HG03025 (cell line): ENCODE results near the gene COA5.

Source experiments
- ATAC-seq: cut with Tn5 transposase; IDR thresholded peaks from one replicate; pipeline ENCODE4 v1.9.1; 2021; ENCODE audit warnings: mild to moderate bottlenecking, moderate library complexity; ENCODE audit not compliant: unreplicated experiment, low FRiP score

COA5 gene

GRCh38 chr2:98573426-98573825 lies 34.9 kb downstream of the COA5 start:
- no peak for ATAC-seq

DNA sequence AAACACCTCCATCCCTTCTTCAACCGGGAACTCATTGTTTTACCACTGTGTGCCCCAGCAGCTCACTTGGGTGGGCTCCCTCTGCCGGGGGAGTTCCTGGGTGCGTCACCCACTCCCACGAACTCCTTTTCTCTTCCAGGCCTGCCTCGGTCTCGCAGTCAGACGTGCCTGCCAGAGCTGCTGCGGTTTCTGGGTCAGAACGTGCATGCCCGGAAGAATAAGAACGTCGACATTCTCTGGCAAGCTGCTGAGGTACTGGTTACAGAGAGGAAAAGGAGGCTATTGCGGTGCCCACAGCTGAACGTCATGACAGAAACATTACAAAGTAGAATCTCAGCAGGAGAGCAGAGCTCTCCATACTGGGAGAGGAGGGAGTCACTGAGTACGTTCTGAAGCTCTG lies 35.6 kb downstream of the COA5 start:
- no peak for ATAC-seq

GRCh38 chr2:98572211-98572610 lies 36.1 kb downstream of the COA5 start:
- no peak for ATAC-seq

GRCh38 chr2:98571796-98572195 lies 36.5 kb downstream of the COA5 start:
- no peak for ATAC-seq

DNA sequence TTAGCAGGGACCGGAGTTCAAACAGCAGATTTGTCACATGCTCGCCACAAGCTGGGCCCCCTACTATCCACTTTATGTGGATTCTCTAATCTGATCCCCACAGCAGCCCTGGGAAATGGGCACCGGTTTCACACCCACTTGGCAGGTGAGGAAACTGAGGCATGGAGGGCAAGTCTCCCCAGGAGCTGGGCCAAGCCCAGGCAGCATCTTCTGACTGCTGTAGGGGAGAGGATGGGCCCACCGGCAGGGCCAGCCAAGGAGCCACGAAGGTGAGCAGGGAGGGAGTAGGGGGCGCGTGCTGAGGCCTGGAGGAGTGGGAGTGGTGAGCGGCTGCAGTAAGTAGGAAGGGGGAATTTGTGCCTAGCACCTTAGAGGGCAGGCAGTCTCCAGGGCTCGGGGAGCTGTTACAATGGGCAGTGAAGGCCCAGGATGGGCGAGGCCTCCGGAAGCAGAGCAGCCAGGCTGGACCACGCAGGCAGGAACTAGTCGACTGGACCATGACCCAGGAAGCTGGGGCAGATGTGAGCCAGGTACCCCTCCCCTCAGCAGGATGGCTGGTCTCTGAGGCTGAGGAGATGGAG lies 37.1 kb downstream of the COA5 start:
- no peak for ATAC-seq

DNA sequence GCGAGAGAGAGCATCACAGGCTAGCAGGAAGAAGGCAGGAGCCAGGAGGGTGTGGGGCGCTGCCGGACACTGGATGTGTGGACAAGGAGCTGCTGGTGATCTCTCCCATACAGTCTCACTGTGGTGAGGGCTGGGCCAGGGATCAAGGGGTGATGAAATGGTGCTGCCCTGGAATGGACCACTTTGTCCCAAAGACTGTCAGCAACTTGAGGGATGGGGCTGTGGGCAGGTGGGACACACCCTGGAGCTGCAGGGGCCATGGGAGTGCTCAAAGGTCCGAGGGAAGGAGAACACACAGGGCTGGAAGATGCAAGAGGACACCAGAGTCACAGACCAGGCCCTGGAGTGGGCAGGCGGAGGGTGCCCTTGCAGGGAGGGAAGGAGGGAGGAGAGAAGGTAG lies 38.0 kb downstream of the COA5 start:
- no peak for ATAC-seq

DNA sequence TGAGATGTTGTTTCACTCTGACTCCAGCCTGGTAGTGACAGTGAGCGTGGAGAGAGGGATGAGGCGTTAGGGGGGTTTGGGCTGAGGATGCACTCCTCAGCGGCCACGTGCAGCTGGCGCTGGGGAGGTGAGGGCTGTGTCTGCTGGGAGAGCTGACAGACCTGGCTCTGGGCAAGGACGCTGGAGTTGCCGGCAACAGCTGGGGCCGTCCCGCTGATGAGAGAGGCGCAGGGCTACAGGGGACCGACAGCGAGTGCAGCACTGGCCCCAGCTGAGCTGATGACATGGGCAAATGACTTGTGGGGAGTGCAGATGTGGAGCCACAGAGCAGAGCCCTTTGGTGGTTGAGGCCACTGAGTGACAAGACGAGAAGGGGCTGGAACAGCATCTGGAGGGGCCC lies 38.4 kb downstream of the COA5 start:
- no peak for ATAC-seq

- ATAC-seq, result no peak
These were observed 39.0 kb downstream of the COA5 start for GRCh38 chr2:98569197-98569793.

DNA sequence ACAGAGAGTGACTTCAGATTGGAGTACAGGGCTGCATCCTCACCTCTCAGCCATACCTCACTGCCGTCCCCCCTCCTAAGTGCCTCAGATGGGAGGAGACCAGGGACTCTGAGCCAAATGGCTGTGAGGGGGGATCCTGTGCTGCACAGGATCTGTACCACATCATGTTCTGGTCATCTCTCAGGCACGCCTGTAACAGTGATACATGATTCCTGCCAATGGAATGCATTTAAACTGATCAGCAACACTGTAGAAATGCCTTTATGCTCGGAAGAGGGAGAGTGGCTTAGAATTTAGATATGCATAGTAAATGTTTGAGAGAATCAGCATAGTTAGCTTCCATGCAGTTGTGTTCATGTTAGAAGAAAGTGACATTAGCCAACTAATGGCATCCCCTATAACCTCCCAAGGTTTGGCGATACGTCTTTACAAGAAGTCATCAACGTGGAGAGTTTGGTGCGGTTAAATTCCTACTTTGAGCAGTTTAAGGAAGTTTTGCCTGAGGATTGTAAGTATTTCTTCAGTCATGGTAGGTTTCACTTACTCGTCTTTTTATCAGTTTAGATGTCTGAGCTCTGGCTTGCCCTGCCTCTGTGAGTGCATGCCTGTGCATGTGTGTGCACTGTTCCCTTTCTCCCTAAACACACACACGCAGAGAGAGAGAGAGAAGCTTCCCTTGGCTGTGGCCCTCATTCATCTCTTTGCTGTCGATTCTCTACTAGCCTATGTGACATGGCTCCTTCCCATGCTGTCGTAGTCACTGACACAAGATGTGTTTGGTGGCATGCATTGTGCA lies 40.0 kb downstream of the COA5 start:
- no peak for ATAC-seq

- no peak for ATAC-seq
These were observed 42.4 kb downstream of the COA5 start for GRCh38 chr2:98565941-98566340.

- no peak for ATAC-seq
These were observed 42.9 kb downstream of the COA5 start for GRCh38 chr2:98565286-98565860.

DNA sequence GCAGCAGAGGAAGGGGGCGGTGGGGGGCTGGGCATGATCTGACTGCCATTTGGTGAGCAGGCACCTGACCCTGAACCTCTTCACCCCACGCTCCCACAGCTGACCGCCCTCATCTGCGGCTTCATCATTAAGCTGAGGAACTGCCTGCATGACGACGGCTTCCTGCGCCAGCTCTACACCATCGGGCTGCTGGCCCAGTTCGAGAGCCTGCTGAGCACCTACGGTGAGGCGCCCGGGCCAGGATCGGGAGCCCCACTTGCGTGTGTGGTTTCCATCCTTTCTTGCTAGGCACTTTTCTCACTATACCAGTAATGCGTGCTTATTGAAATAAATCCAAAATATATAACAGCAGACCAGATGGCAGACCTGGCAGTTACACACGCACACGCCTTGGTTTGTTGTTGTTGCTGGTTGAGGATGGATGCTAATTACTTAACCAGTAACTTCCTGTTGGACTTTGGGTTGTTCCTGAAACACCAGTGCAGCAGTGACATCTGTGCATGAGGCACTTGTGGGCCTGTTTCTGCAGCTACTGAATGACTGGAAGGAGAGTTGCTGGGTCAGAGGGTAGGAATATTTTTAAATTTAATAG lies 43.7 kb downstream of the COA5 start:
- no peak for ATAC-seq

DNA sequence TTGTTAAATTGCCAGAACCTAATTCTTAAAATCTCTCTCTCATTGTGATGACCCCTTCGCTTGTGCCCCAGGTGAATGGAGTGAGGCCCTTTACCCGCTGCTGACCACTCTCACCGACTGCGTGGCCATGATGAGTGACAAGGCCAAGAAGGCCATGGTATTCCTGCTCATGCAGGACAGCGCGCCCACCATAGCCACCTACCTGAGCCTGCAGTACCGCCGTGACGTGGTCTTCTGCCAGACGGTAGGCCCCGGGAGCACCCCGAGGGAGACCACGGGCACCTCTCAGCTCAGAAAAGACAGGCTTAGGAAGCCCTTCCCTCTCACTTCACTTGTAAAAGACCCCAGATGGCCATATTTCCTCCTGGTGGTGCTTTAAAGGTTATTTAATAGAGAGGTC lies 44.9 kb downstream of the COA5 start:
- no peak for ATAC-seq

DNA sequence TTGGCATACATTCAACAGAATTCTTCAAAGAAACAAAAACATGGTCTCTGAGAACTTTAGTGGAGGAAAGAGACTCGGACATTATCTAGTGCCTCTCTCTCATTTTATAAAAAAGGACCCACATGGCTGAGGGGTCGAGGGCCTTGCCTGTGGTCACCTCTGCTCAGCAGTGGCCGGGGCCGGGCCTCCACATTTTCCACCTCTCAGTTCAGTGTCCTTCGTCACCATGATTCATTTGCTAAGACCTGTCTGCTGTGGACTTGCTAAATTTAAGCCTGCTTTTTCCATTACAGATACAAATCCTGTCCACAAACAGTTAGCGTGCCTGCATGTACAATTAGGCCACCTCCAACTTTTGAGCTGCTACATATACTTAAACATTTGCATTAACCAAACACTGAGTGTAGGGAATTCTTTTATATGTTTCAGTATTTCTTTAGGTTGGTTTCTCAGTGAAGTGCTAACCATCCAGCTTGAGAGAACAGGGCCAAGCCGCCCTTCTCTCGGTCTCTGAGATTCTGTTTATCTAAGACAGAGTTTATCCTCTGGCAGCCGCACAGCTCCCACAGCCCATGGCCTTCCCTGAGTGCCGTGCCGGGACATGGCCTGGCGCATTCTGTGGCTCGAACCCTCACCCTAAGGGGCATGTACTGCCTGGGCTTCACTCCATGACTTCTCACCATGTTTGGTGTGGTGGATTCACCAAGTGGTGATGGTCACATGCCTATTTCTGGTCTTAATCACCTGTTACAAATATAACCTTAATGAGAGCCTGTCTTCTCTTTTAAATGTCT lies 46.2 kb downstream of the COA5 start:
- no peak for ATAC-seq

GRCh38 chr2:98561018-98561417 lies 47.3 kb downstream of the COA5 start:
- ATAC-seq, result no peak

- no peak for ATAC-seq
These were observed 48.0 kb downstream of the COA5 start for GRCh38 chr2:98560256-98560771.

DNA sequence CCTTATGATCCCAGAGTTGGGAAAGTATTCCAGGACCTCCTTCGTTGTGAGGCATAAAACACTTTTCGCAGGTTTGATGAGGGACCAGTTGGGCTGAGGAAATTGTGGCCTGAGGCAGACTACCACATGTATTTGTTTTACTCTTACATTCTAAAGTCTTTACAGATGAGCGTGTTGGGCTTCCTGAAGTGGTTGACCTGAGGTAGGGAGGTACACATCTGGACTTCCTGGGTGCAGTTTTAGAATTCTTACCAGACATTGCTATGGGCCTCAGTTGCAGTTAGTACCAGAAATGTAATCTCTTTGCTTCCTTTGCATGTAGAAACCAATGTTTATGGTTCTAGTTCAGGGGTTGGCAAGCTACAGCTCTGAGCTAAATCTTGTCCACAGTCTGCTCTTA lies 48.7 kb downstream of the COA5 start:
- no peak for ATAC-seq

DNA sequence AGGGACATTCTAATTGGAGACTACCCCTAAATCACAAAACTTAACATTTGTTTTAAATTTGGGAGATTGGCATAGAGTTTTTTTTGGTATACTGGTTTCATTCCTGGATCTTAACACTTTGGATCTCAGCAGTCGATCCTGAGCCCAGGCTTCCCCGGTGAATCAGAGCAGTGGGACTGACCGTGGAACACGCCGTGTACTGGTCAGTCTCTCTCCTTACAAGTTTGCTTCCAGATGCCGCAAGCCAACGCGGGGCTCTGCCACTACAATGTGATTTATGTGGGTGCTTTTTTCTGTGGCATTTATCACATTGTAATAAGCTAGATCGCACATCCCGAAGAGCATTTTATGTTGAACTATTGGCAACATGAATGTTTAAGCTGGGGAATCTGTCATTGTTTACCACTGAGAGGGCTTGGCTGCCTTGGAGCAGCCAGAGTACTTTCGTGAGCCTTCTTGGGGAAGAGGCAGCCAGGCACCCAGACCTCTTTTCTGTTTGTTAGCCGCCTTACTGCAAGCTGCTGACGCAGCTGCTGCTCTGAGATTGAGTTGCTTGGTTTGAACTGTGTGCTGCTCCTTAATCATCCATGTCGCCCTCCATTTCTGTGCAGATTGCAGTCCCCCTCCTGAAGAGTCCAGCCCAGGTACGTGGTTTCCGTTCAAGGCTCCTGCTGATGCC lies 49.3 kb downstream of the COA5 start:
- ATAC-seq, result no peak

- no peak for ATAC-seq
These were observed 51.8 kb downstream of the COA5 start for GRCh38 chr2:98556344-98557033.
